Panc1 (cell line): Measurements from ENCODE around the gene MTERF4.

Source experiments
- POLR2AphosphoS5 ChIP-seq: IDR thresholded peaks from 2 replicates; pipeline ENCODE4 v1.6.1; 2012; ENCODE audit warnings: mild to moderate bottlenecking, low read depth, low read length, moderate library complexity
- REST ChIP-seq, 2 experiments: IDR thresholded peaks; 2 replicates each; pipeline ENCODE4 v1.6.1; 2011 to 2012; ENCODE audit warnings: low read depth in 2 of 2, control low read depth in 1 of 2, low read length in 1 of 2, mild to moderate bottlenecking in 1 of 2, moderate library complexity in 1 of 2; ENCODE audit not compliant: insufficient read depth in 1 of 2
- SIN3A ChIP-seq: IDR thresholded peaks from 2 replicates; pipeline ENCODE4 v1.6.1; 2012; ENCODE audit warnings: low read depth, mild to moderate bottlenecking, low read length, moderate library complexity, borderline replicate concordance; ENCODE audit not compliant: insufficient read depth
- TCF7L2 ChIP-seq: IDR thresholded peaks from 2 replicates; pipeline ENCODE4 v1.6.1; 2011; ENCODE audit warnings: mild to moderate bottlenecking, low read depth, low read length, inconsistent platforms
- TF ChIP-seq, protein P1 (sequence below): fragments of 450-650 bp; IDR thresholded peaks from 2 replicates; pipeline ENCODE4 v1.5.1; 2017; ENCODE audit warnings: mild to moderate bottlenecking

DNA sequence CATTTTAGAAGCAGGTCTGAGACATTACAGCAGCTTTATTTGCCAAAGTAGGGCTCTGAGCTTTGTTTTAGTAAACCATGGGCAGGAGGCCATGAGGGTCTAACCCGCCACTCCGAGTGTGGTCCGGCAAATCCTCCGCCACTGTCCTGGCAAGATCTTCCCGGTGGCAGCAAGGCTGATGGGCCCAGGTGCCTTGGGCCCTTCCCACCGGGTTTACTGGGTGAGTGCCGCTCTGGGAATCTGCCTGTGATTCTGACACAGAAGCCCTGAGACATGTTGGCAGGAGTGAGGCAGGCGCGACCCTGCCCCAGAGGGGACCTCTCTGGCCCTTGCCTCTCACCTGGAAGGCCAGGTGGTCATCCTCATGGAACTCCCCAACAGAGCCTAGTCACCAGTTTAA is 29.9 kb downstream of the MTERF4 start:
- TF ChIP-seq, protein P1, sequence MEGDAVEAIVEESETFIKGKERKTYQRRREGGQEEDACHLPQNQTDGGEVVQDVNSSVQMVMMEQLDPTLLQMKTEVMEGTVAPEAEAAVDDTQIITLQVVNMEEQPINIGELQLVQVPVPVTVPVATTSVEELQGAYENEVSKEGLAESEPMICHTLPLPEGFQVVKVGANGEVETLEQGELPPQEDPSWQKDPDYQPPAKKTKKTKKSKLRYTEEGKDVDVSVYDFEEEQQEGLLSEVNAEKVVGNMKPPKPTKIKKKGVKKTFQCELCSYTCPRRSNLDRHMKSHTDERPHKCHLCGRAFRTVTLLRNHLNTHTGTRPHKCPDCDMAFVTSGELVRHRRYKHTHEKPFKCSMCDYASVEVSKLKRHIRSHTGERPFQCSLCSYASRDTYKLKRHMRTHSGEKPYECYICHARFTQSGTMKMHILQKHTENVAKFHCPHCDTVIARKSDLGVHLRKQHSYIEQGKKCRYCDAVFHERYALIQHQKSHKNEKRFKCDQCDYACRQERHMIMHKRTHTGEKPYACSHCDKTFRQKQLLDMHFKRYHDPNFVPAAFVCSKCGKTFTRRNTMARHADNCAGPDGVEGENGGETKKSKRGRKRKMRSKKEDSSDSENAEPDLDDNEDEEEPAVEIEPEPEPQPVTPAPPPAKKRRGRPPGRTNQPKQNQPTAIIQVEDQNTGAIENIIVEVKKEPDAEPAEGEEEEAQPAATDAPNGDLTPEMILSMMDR = no peak
- TF ChIP-seq POLR2AphosphoS5 (no peak), TCF7L2 (no peak), SIN3A (no peak), REST (IDR thresholded peaks at IDR 0.05; ENCODE audit: insufficient read depth in 1 of 2, low read depth in 2 of 2, low read length in 1 of 2) (no peak)
